ENCODE measurements around the gene RPL35. TPM values are rescaled to one million over a fixed set of nuclear protein-coding genes. Genes with fewer than 3 reads are reported as not detected.
"Not testable (repeated sequence)": the region's sequence is repeated elsewhere in the genome, so short reads cannot be mapped to it uniquely, and the experiment has no call there.

The RPL35 gene
- total RNA-seq, 2 donors from 2014 or later = 1,754 to 1,822 TPM

DNA sequence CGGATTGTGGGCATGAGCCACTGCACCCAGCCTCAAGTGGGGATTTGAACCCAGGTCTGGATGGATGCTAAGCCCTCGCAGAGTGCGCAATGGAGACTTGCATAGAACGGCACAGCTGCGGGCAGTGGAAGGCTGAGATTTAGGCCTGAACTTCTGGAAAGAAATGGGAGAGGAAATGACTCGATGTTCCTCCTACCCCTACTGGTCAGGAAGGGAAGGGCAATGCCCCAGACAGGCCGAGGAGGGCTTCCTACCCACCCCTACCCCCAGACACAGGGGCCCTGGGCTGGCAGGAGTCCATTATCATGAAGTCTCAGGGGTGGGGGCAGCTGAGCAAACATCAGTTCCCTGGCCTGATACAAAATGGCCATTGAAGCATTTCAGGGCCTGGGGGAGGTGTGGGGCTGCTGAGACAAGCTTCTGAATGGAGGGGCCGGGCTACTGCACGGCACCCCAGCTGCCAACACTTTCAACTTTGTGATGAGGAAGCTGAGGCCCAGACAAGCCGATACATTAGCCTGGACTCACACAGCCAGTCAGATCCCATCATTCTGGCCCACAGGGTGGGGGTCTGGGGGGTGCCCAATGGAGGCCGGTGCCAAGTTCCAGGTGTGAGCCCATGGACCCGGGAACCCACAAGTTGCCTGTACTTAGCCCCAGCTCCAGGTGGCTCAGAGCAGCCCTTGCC lies 22.0 kb downstream of the RPL35 start:
- no peak overlapping the region for H3K27ac Mint-ChIP-seq
- H3K4me1 Mint-ChIP-seq (ENCODE audit: low read depth) = no peaks in the 10 kb centered on the region
- H3K36me3 Mint-ChIP-seq (ENCODE audit: insufficient read depth in 2 of 2) = no peaks in the 10 kb centered on the region
- no peak overlapping the region for H3K4me3 Mint-ChIP-seq
- DNase-seq (no peak), ATAC-seq (replicated peaks in 1 of 2) (peak in 1 of 2 donors; percentile 24)
- H3K9me3 Mint-ChIP-seq = no peaks in the 10 kb centered on the region
- peaks cover 27% of the 10 kb centered on the region for H3K27me3 Mint-ChIP-seq (ENCODE audit: low read depth)

GRCh38 chr9:124838567-124839275 lies 23.0 kb downstream of the RPL35 start:
- H3K4me3 Mint-ChIP-seq; H3K36me3 Mint-ChIP-seq (ENCODE audit: insufficient read depth in 2 of 2); H3K9me3 Mint-ChIP-seq; ATAC-seq (replicated peaks in 1 of 2); DNase-seq; H3K27ac Mint-ChIP-seq; H3K4me1 Mint-ChIP-seq (ENCODE audit: low read depth): not testable (repeated sequence)
- H3K27me3 Mint-ChIP-seq (ENCODE audit: low read depth) = peaks cover 27% of the 10 kb centered on the region

DNA sequence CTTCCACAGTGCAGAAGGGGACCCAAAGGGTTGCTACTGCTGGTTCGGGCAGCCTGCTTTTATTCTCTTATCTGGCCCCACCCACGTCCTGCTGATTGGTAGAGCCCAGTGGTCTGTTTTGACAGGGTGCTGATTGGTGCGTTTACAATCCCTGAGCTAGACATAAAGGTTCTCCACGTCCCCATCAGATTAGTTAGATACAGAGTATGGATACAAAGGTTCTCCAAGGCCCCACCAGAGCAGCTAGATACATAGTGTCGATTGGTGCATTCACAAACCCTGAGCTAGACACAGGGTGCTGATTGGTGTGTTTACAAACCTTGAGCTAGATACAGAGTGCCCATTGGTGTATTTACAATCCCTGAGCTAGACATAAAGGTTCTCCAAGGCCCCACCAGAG lies 23.6 kb downstream of the RPL35 start:
- H3K36me3 Mint-ChIP-seq (ENCODE audit: insufficient read depth in 2 of 2); H3K9me3 Mint-ChIP-seq; H3K4me1 Mint-ChIP-seq (ENCODE audit: low read depth); DNase-seq; H3K27ac Mint-ChIP-seq; ATAC-seq (replicated peaks in 1 of 2); H3K4me3 Mint-ChIP-seq: not testable (repeated sequence)
- H3K27me3 Mint-ChIP-seq (ENCODE audit: low read depth) = peaks cover 27% of the 10 kb centered on the region

- Mint-ChIP-seq H3K9me3 (no peaks in the 10 kb centered on the region), H3K27ac (no peak overlapping the region), H3K4me3 (no peak overlapping the region), H3K4me1 (ENCODE audit: low read depth) (no peaks in the 10 kb centered on the region), H3K36me3 (ENCODE audit: insufficient read depth in 2 of 2) (no peaks in the 10 kb centered on the region), H3K27me3 (ENCODE audit: low read depth) (peaks cover 35% of the 10 kb centered on the region)
- ATAC-seq (replicated peaks in 1 of 2) (no peak), DNase-seq (no peak)
Measured at GRCh38 chr9:124835026-124835557, 26.7 kb downstream of the RPL35 start.

- H3K36me3 Mint-ChIP-seq (ENCODE audit: insufficient read depth in 2 of 2) = no peaks in the 10 kb centered on the region
- no peaks in the 10 kb centered on the region for H3K9me3 Mint-ChIP-seq
- no peak for ATAC-seq (replicated peaks in 1 of 2)
- H3K27ac Mint-ChIP-seq = no peak overlapping the region
- no peak overlapping the region for H3K4me3 Mint-ChIP-seq
- no peak for DNase-seq
- H3K27me3 Mint-ChIP-seq (ENCODE audit: low read depth) = peaks cover 34% of the 10 kb centered on the region
- no peaks in the 10 kb centered on the region for H3K4me1 Mint-ChIP-seq (ENCODE audit: low read depth)
Measured at GRCh38 chr9:124834591-124834990, 27.2 kb downstream of the RPL35 start.

DNA sequence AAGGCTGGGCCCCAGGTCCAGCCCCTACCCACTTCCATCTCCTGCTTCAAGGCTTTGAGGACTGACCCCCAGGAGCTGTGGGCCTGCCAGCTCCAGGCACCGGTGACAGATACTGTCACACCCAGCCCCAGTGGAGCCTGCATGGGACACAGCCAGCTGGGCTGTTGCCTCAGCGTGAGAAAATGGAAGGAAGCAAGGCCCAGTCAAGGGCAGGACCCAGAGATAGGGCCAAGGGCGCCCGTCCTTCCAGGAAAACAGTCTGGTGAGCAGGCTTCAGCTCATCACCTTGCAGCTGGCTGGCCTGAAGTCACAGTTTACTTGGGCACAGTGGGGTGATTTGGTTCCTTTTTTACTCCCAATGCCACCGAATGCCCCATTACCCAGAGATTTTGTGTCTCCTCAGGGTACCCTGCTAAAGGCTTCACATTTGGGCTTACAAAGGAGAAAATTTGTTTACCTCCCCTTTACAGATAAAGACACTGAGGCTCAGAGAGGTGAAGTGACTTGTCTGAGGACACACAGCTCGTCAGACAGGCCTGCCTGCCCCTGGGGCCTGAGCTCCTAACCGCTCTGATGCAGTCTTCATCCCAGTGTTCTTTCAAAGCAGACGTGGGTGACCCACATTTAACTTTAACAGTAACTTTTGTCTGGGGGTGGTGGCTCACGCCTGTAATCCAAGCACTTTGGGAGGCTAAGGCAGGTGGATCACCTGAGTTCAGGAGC lies 30.0 kb downstream of the RPL35 start:
- no peak for ATAC-seq (replicated peaks in 1 of 2)
- Mint-ChIP-seq H3K4me1 (ENCODE audit: low read depth) (no peaks in the 10 kb centered on the region), H3K4me3 (no peak overlapping the region), H3K27ac (no peak overlapping the region), H3K27me3 (ENCODE audit: low read depth) (peaks cover 14% of the 10 kb centered on the region), H3K36me3 (ENCODE audit: insufficient read depth in 2 of 2) (no peaks in the 10 kb centered on the region), H3K9me3 (no peaks in the 10 kb centered on the region)
- DNase-seq = no peak

GRCh38 chr9:124830593-124830992 lies 31.2 kb downstream of the RPL35 start:
- H3K27ac Mint-ChIP-seq = no peak overlapping the region
- ATAC-seq (replicated peaks in 1 of 2) = no peak
- no peak for DNase-seq

GRCh38 chr9:124829334-124829669 lies 32.5 kb downstream of the RPL35 start:
- H3K36me3 Mint-ChIP-seq (ENCODE audit: insufficient read depth in 2 of 2) = no peaks in the 10 kb centered on the region
- H3K27me3 Mint-ChIP-seq (ENCODE audit: low read depth) = peaks cover 8% of the 10 kb centered on the region
- no peak overlapping the region for H3K4me3 Mint-ChIP-seq
- no peak overlapping the region for H3K27ac Mint-ChIP-seq
- DNase-seq = no peak
- H3K4me1 Mint-ChIP-seq (ENCODE audit: low read depth) = no peaks in the 10 kb centered on the region
- ATAC-seq (replicated peaks in 1 of 2) = no peak
- H3K9me3 Mint-ChIP-seq = peaks cover 0 to 2% of the 10 kb centered on the region in 2 donors

More at GRCh38 chr9:124830593-124830992, 31.2 kb downstream of the RPL35 start:
- H3K9me3 Mint-ChIP-seq = peaks cover 0 to 2% of the 10 kb centered on the region in 2 donors
- no peaks in the 10 kb centered on the region for H3K4me1 Mint-ChIP-seq (ENCODE audit: low read depth)
- H3K36me3 Mint-ChIP-seq (ENCODE audit: insufficient read depth in 2 of 2) = no peaks in the 10 kb centered on the region
- peaks cover 9% of the 10 kb centered on the region for H3K27me3 Mint-ChIP-seq (ENCODE audit: low read depth)
- no peak overlapping the region for H3K4me3 Mint-ChIP-seq

- no peak for DNase-seq
- no peak overlapping the region for H3K4me3 Mint-ChIP-seq
- no peak for ATAC-seq (replicated peaks in 1 of 2)
- peaks cover 8% of the 10 kb centered on the region for H3K27me3 Mint-ChIP-seq (ENCODE audit: low read depth)
- H3K4me1 Mint-ChIP-seq (ENCODE audit: low read depth) = no peaks in the 10 kb centered on the region
- H3K9me3 Mint-ChIP-seq = peaks cover 0 to 2% of the 10 kb centered on the region in 2 donors
- no peaks in the 10 kb centered on the region for H3K36me3 Mint-ChIP-seq (ENCODE audit: insufficient read depth in 2 of 2)
- H3K27ac Mint-ChIP-seq = no peak overlapping the region
Measured at GRCh38 chr9:124828489-124829333, 33.0 kb downstream of the RPL35 start.

DNA sequence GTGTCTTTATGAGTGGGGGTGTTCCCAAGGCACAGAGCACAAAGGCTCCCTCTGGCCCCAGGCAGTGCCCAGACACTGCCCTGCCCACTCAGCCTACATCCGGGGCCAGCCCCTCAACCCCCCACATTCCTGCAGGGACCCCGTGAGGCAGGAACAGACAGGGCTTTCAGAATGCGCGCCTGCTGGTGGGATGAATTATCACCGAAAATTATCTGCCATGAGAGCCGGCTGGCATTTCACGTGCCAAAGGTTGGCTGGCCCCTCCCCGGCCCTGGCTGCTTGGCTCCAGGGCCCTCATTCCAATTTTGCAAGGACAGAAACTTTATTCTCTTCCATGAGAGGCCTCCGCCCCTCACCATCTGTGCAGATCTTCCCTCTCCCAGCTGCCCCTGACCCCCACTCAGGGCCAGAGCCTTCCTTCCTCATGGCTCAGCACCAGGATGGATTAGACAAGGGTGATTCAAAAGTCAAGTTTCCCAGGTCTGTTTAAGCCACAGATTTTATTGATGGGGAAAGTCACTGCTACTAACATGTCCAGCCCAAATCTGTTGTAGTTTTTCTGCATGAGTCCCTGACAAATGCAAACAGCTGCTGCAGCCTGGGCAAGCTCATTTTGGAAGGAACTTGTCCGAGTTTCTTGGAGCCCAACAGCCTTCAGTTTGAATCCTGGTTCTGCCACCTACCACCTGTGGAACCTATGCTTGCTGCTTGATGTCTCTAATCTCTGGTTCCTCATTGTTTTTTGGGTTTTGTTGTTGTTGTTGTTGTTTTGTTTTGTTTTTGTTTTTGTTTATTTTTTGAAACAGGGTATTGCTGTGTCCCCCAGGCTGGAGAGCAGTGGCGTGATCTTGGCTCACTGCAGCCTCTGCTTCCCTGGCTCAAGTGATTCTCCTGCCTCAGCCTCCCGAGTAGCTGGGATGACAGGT lies 40.8 kb downstream of the RPL35 start:
- H3K27ac Mint-ChIP-seq = no peak overlapping the region
- peaks cover 18% of the 10 kb centered on the region for H3K27me3 Mint-ChIP-seq (ENCODE audit: low read depth)
- no peaks in the 10 kb centered on the region for H3K9me3 Mint-ChIP-seq
- H3K36me3 Mint-ChIP-seq (ENCODE audit: insufficient read depth in 2 of 2) = no peaks in the 10 kb centered on the region
- ATAC-seq (replicated peaks in 1 of 2) (no peak), DNase-seq (no peak)
- no peak overlapping the region for H3K4me3 Mint-ChIP-seq
- peaks cover 8% of the 10 kb centered on the region for H3K4me1 Mint-ChIP-seq (ENCODE audit: low read depth)

DNA sequence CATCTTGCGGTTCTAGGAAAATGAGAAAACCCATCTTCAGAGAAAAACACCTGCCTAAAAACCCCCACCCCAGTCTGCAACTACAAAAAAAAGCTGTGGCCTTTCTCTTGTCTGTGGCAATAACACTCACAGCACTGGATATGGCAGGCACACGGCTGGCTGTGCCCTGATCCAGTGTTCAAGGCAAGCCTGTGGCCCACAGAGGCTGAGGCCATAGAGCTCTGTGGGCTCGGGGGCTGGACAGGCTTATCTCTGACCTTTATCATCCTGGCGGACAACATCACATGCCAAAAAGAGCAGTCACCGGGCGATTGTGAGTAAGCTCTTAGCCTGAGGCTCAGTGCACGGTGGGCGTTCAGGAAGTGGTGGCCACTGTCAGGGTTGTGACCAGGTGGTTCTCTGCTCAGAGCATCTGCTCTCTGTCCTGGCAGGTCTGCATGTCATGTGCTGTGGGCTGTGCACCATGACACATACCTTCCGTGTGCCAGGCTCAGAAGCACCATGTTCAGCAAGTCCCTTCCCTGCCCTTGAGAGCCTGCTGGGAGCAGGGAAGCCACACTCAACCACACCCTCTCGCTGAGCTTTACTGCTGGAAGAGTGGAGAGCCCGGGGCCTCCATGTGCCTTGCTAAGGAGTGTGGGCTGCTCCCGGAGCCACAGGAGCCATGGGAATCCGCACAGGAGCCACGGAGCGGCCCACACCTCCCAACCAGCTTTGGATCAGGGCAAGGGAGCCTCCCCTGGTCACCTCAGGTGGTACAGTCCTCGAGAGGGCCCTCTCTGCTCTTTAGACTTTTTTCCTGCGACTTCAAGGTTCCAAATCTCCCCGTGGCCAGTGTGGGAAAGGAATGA lies 43.1 kb downstream of the RPL35 start:
- Mint-ChIP-seq H3K4me3 (peak overlapping the region in 1 of 2 donors; percentile 36), H3K4me1 (ENCODE audit: low read depth) (peaks cover 8% of the 10 kb centered on the region), H3K9me3 (no peaks in the 10 kb centered on the region), H3K27me3 (ENCODE audit: low read depth) (peaks cover 18% of the 10 kb centered on the region), H3K36me3 (ENCODE audit: insufficient read depth in 2 of 2) (no peaks in the 10 kb centered on the region), H3K27ac (no peak overlapping the region)
- peak; percentile 22 to 46 for DNase-seq
- peak; percentile 95 to 96 for ATAC-seq (replicated peaks in 1 of 2)

Data from activated T-cell treated with anti-CD3 and anti-CD28 coated beads, Interleukin-2, amount 50 U/mL, for 72 hours (primary cell).